PC-9 (cell line): ENCODE measurements around the gene CMBL. TPM values are rescaled to one million over a fixed set of nuclear protein-coding genes. Genes with fewer than 3 reads are reported as not detected.
A peak's percentile ranks its signal among the peaks of the same experiment; 100 is the strongest.

Experiments
- Bru-seq: library from RNA; stranded (reverse); fragments of 400-500 nt; gene quantifications from one replicate; lab custom pipeline; 2021; lab: Mats Ljungman, UMichigan
- BruChase-seq, 2 experiments: library from RNA; stranded (reverse); fragments of 400-500 nt; gene quantifications; one replicate each; lab custom pipeline; 2021; lab: Mats Ljungman, UMichigan
- BruUV-seq: library from RNA; stranded (reverse); fragments of 400-500 nt; replicated peaks from 2 replicates; lab custom pipeline; 2021; lab: Mats Ljungman, UMichigan
- CTCF ChIA-PET: fragments of 300-600 bp; sonication (Branson Sonifier 250); formaldehyde crosslinking; loops from one replicate; lab custom pipeline; 2022; ENCODE audit warnings: antibody characterized with exemption; lab: Charles Lee
- POLR2A ChIA-PET: fragments of 300-600 bp; sonication (Branson Sonifier 250); formaldehyde crosslinking; loops from one replicate; lab custom pipeline; 2022; ENCODE audit warnings: antibody characterized with exemption; ENCODE audit not compliant: unreplicated experiment; lab: Charles Lee
- DNase-seq, 2 experiments: peaks; one replicate each; pipeline versions ENCODE4 v3.0.0 to v3.0.0-alpha.2; 2015 to 2022; ENCODE audit warnings: mixed read lengths in 1 of 2
- H2AFZ ChIP-seq: fragments of 200-600 bp; sonication (generic); 2 replicates; pipeline ENCODE4 v1.8.1; 2017; ENCODE audit warnings: antibody characterized with exemption
- H3F3A ChIP-seq: fragments of 200-600 bp; sonication (generic); 2 replicates; pipeline ENCODE4 v1.8.1; 2017; ENCODE audit warnings: antibody characterized with exemption, mild to moderate bottlenecking, low read depth; ENCODE audit not compliant: insufficient read depth
- H3K27ac ChIP-seq: fragments of 200-600 bp; sonication (generic); 2 replicates; pipeline ENCODE4 v1.6.1; 2016; ENCODE audit warnings: mixed run types
- H3K27me3 ChIP-seq: fragments of 200-600 bp; sonication (generic); 2 replicates; pipeline ENCODE4 v1.6.1; 2016; ENCODE audit warnings: low read depth, mixed run types; ENCODE audit not compliant: insufficient read depth
- H3K36me3 ChIP-seq: fragments of 200-600 bp; sonication (generic); 2 replicates; pipeline ENCODE4 v1.6.1; 2016; ENCODE audit warnings: low read depth, mixed run types
- H3K4me1 ChIP-seq: fragments of 200-600 bp; sonication (generic); replicated peaks from 2 replicates; pipeline ENCODE4 v1.6.1; 2016; ENCODE audit warnings: mixed run types; ENCODE audit not compliant: insufficient read depth
- H3K4me2 ChIP-seq: fragments of 200-600 bp; sonication (generic); 2 replicates; pipeline ENCODE4 v1.6.1; 2017; ENCODE audit warnings: mixed run types
- H3K4me3 ChIP-seq: fragments of 200-600 bp; sonication (generic); 2 replicates; pipeline ENCODE4 v1.6.1; 2016; ENCODE audit warnings: mixed run types
- H3K79me2 ChIP-seq: fragments of 200-600 bp; sonication (generic); 2 replicates; pipeline ENCODE4 v1.6.1; 2017; ENCODE audit warnings: low read depth, mixed run types
- H3K9me2 ChIP-seq: fragments of 200-600 bp; sonication (generic); 2 replicates; pipeline ENCODE4 v1.8.1; 2017; ENCODE audit warnings: mild to moderate bottlenecking; ENCODE audit not compliant: insufficient read depth
- H3K9me3 ChIP-seq: fragments of 200-600 bp; sonication (generic); 2 replicates; pipeline ENCODE4 v1.8.1; 2016; ENCODE audit warnings: low read depth; ENCODE audit not compliant: insufficient read depth
- H4K20me1 ChIP-seq: fragments of 200-600 bp; sonication (generic); 2 replicates; pipeline ENCODE4 v1.8.1; 2017; ENCODE audit not compliant: insufficient read depth
- EZH2 ChIP-seq: fragments of 200-600 bp; sonication (generic); IDR thresholded peaks from 2 replicates; pipeline ENCODE4 v1.8.0; 2017; ENCODE audit warnings: antibody characterized with exemption, low read depth
- intact Hi-C: fragments of 100-400 bp; cut with micrococcal nuclease; formaldehyde crosslinking; loops from one replicate; pipeline ENCODE4 v1.10.0; 2022; ENCODE audit not compliant: unreplicated experiment
- long read RNA-seq: library from polyadenylated mRNA; stranded (forward); transcript quantifications from one replicate; pipeline ENCODE4 v2.0.0, GENCODE V29; 2022
- total RNA-seq: library from RNA; stranded (reverse); gene quantifications from 2 replicates; pipeline ENCODE4 v1.2.3, GENCODE V29; 2021
- TF ChIP-seq, protein P1 (sequence below): fragments of 200-600 bp; sonication (generic); conservative IDR thresholded peaks from 2 replicates; pipeline ENCODE4 v1.6.1; 2017; ENCODE audit warnings: mixed run types, antibody characterized with exemption, mild to moderate bottlenecking, moderate library complexity

Gene CMBL
- total RNA-seq (286 and 294 TPM in 2 replicates), Bru-seq, nascent RNA (percentile 90 among the genes with signal in this experiment), BruChase-seq, experiment 1, labeled RNA remaining after a 2-hour chase (percentile 95 among the genes with signal in this experiment), BruChase-seq, experiment 2, labeled RNA remaining after a 6-hour chase (percentile 94 among the genes with signal in this experiment)
- long read RNA-seq, transcript CMBL-204 (4 exons, 901 nt) = minor isoform, 18 of 486 reads
- long read RNA-seq, transcript CMBL-201 (6 exons, 2,335 nt) = major isoform, 352 of 486 reads
- long read RNA-seq, partial matches to known transcripts = 28 of 486 reads
- long read RNA-seq, other reads (novel, unspliced or antisense) = 85 of 486 reads

DNA sequence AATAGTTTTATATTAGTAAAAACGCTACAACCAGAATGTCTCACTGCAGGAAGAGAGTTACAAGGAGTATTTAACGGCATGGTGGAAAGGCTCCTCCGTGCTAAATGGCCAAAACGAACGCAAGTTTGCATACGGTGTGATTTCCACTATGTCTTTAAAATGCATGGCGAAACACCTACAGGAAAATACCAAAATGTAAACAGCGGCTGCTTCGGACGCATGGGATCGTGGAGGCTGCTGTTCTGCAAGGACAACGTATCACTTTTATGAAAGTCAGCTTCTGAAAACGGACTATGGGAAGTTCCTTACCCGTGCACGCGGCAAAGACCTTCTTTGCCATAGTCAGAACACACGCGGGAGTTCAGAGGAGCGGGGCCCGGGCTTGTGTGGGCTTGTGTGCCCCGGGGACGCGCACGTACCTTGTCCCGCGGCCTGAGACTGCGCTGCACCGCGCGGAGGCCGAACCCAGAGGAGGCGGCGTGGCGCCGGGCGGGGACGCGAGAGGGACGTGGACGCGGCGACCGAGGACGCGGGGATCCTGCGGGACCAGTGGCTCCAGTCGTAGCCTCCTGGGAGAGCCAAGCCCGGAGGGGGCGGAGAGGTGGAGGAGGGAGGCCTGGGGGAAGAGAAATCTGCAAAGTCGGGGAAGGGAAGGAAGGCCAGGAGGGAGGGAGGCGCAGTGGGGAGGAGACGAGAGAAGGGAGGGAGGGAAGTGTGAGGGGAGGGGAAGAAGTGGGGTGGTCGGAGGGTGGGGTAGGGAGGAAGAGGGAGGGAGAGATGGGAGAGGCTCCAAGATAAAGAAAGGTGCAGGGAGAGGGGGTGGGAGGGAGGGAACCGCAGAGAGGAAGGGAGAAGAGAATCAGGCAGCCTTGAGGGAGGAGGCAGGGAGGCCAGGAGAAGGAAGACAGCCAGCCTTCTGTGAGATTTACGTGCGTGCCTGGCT lies at the start of gene CMBL:
Gene CMBL (minus strand): TSS at position 697 of the 943 bp plus-strand sequence. CDS start 17,140 bp downstream, outside the sequence.
- ChIA-PET CTCF (no interaction called here), POLR2A (interaction anchor here (0.9 to 1.1 kb wide), 2 partner anchors 46 to 50 kb away, joined by 4 to 22 read pairs; partner anchors contain the start of gene MARCHF6)

DNA sequence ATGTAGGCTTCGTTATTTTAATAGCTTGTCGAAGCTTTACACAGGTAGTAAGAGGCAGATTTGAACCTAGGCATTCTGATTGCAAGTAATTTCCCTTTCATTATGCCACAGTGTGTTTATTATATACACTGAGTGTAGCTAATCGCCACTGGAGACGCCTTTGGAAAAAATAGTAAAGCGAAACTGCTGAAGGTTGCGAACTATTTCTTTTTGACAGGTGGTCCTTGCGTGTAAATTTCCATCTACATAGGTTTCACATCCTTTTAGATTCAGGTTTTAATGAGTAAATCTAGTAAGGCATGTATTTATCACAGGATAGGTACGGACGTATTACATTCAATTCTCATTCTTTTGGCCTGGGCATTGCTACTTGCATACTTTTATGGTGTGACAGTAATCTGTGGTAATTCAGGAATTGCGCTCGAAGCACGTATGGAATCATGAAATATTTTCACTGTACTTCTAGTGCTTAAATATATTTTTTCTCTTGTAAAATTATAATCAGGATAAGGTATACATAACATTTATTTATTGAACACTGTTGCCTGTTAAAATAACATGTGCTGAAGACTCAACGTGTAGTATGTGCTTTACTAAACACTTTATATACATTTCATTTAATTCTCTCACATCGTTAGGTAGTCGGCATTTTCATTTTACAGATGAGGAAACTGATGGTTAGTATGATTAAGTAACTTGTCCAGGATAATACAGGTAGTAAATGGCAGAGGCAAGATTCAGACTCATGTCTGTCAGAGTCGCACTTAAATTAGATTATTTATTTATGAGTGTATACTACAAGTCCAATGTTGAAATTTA lies 47.6 kb upstream of the CMBL start:
- peak overlapping the region; percentile 89 for H3K4me2 ChIP-seq
- H3F3A ChIP-seq = peaks cover 7% of the 10 kb centered on the region; the same call in 1 of the 2 replicates
- H3K4me3 ChIP-seq = peak overlapping the region; percentile 85
- peak in 1 of 2 experiments; percentile 51 for DNase-seq
- peaks cover 55% of the 10 kb centered on the region for H4K20me1 ChIP-seq
- no peaks in the 10 kb centered on the region for H3K9me3 ChIP-seq
- no TSS peak for BruUV-seq
- POLR2A ChIA-PET = interaction anchor here (0.6 kb wide), 1 partner anchor 9 kb away, joined by 3 read pairs; no protein-coding TSS in a partner anchor
- CTCF ChIA-PET = interaction anchor here (1.4 kb wide), 2 partner anchors 9 to 72 kb away, joined by 6 read pairs; no protein-coding TSS in a partner anchor
- no peaks in the 10 kb centered on the region for H3K9me2 ChIP-seq
- H3K27me3 ChIP-seq = no peaks in the 10 kb centered on the region
- TF ChIP-seq, protein P1, sequence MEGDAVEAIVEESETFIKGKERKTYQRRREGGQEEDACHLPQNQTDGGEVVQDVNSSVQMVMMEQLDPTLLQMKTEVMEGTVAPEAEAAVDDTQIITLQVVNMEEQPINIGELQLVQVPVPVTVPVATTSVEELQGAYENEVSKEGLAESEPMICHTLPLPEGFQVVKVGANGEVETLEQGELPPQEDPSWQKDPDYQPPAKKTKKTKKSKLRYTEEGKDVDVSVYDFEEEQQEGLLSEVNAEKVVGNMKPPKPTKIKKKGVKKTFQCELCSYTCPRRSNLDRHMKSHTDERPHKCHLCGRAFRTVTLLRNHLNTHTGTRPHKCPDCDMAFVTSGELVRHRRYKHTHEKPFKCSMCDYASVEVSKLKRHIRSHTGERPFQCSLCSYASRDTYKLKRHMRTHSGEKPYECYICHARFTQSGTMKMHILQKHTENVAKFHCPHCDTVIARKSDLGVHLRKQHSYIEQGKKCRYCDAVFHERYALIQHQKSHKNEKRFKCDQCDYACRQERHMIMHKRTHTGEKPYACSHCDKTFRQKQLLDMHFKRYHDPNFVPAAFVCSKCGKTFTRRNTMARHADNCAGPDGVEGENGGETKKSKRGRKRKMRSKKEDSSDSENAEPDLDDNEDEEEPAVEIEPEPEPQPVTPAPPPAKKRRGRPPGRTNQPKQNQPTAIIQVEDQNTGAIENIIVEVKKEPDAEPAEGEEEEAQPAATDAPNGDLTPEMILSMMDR = no peak
- no peak for TF ChIP-seq EZH2
- peaks cover 18% of the 10 kb centered on the region for H3K4me1 ChIP-seq
- peak overlapping the region; percentile 93 for H3K27ac ChIP-seq
- H3K36me3 ChIP-seq = peaks cover 20% of the 10 kb centered on the region
- H2AFZ ChIP-seq = no peak overlapping the region
- intact Hi-C loops = no loop called here
- H3K79me2 ChIP-seq = peaks cover 81% of the 10 kb centered on the region

More for the DNA sequence above, at the start of gene CMBL:
- H3K9me2 ChIP-seq = no peaks in the 10 kb centered on the region
- H3F3A ChIP-seq = peaks cover 41% of the 10 kb centered on the region
- H3K9me3 ChIP-seq = no peaks in the 10 kb centered on the region; the same call in 1 of the 2 replicates
- intact Hi-C loops = loop anchor here (1.0 to 5.0 kb wide), 3 partner anchors 23 to 415 kb away; no protein-coding TSS in a partner anchor
- H3K27me3 ChIP-seq = no peaks in the 10 kb centered on the region
- peak within 1 kb of the TSS; percentile 83 for H3K4me2 ChIP-seq
- peak within 1 kb of the TSS; percentile 79 for H3K27ac ChIP-seq
- no peaks in the 10 kb centered on the region for H4K20me1 ChIP-seq
- DNase-seq = peak; percentile 56 to 94
- H3K4me3 ChIP-seq = peak within 1 kb of the TSS; percentile 79
- BruUV-seq = TSS peak; percentile 32
- no peaks in the 10 kb centered on the region for H3K36me3 ChIP-seq
- peaks cover 44% of the 10 kb centered on the region for H3K4me1 ChIP-seq
- peak within 1 kb of the TSS; percentile 96 for H2AFZ ChIP-seq
- peaks cover 47% of the 10 kb centered on the region for H3K79me2 ChIP-seq
- no peak for TF ChIP-seq EZH2
- TF ChIP-seq, protein P1 = no peak
